Midbrain (tissue), 1 donor: Measurements from ENCODE around the gene LRRC4C.
A peak's percentile ranks its signal among the peaks of the same experiment; 100 is the strongest.

ENCODE experiments used
- DNase-seq: peaks from one replicate; lab custom pipeline; 2025; lab: John Stamatoyannopoulos, UW

LRRC4C gene

DNA sequence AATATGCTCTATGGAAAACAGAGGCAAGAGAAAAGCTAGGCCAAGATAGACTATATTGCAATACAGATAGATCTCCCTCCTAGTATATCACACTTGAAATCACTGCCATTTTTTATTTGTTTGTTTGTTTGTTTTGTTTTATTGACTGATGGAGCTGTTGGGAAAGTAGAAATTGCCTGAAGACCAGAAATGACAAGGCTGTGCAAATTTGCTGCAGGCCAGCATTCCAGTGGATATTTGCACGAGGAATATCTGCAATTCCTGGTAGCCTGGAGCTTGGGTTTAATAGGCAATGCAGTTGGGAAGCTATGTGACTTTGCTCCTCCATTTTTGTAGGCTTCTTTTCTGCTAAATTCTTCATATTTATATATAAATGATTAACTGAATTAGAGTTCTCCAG, 991.7 kb downstream of the LRRC4C start:
- no peak for DNase-seq

DNA sequence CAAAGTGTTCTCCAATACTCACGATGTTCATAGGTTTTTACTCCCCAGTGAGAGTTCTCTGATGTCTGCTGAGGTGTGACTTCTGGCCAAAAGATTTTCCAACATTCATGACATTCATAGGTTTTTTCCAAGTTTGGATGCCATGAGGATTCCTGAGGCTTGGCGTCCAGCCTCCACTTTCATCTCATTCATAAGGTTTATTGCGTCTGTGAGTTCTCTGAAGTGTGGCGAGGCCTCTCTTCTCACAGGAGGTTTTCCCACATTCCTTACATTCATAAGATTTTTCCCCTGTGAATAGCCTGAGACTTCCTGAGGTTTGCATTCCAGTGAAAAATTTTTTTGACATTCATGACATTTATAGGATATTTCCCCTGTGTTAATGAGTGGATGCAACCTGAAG, 1014.1 kb downstream of the LRRC4C start:
- DNase-seq: no peak

GRCh38 chr11:40444151-40444550, 1015.3 kb downstream of the LRRC4C start:
- no peak for DNase-seq

DNA sequence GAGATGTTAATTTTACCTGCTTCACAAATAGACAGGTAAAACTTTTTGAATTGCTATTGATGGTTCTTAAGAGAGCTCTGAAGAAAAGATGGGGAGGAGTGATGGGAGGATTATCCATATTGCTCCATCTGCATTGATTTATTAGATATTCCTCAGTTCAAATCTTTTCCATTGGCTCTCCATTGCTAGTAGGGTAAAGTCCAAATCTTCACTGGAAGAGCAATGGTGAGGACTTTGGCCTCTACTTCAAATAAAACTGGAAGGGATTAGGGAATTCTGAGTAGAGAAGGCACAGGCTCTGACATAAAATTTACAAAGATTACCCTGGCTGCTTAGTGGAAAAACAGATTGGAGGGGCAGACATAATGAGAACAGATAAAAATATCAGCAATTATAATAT, 1024.1 kb downstream of the LRRC4C start:
- DNase-seq: no peak

DNA sequence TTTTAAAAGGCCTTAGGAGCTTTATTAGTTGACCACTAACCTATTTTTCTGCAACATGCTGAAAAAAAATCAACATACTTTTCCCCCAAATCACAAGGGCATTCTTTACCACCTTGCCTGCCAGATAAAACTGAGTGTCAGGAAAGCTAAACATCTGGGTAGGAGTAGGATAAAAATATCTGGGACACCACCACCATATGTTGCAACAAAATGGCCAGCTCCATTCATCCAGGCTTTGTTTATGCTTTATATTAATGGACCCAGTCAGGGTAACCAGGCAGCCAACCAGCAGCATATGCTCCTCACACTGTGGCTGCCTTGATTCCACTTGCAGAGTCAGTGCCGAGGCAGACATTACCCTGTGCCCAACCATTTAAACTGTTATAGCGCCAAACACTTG, 1024.5 kb downstream of the LRRC4C start:
- no peak for DNase-seq

GRCh38 chr11:40432358-40432757, 1027.1 kb downstream of the LRRC4C start:
- DNase-seq: no peak

- DNase-seq: no peak
Observed at GRCh38 chr11:40425168-40425567, 1034.3 kb downstream of the LRRC4C start.

- no peak for DNase-seq
Observed at GRCh38 chr11:40421208-40421981, 1038.1 kb downstream of the LRRC4C start.

- DNase-seq: no peak
Observed at GRCh38 chr11:40417627-40418026, 1041.8 kb downstream of the LRRC4C start.

DNA sequence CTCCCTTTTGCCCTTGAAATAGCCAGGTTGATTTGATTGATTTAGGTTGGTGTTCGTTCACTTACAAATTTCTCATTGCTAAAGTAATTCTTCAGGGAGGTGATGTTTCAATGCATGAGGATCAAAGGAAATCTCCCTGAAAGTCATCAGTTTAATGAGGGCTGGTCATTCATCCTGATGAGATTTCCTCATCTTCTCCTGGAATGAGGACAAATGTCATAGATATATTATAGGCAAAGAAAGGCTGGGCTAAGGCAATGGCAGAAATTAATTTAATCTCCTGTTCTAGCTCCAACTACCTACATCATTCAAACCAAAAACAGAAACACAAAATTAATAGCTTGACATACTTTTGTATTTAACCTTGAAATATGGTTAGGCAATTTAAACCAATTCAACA, 1052.1 kb downstream of the LRRC4C start:
- DNase-seq: no peak

- DNase-seq: no peak
Observed at GRCh38 chr11:40405614-40406013, 1053.8 kb downstream of the LRRC4C start.

- no peak for DNase-seq
Observed at GRCh38 chr11:40403321-40403720, 1056.1 kb downstream of the LRRC4C start.

DNA sequence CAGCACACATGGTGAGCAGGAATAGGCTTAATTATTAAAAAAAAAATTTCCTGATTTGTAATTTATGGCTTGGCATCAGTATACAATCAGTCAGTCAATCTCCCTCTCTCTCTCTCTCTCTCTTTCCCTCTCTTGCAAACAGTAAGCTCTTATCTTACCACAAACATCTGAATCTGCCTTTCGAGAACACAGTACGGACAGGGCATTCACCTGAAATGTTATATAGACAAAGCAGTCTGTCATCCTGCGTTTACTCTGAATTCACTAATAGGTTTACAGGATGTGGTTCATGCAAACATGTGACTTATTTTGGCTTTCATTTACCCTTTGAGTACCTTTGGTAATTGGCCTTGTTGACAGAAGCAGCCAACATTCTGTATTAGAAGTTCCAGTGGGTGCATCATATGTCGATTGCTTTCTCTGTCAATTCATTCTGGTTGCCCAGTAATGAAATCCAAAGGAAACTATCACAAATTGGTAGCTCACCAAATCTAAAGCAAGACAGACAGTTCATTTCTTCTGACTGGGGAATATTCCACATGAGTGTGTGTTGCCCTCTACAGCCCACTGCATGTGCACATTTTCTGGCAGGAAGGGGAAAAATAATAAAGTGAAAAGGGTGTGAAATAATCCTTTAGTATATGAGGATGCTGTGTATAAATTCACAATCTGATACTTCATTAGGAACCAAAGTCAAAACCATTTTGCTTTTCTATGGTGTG, 1058.2 kb downstream of the LRRC4C start:
- DNase-seq: no peak

DNA sequence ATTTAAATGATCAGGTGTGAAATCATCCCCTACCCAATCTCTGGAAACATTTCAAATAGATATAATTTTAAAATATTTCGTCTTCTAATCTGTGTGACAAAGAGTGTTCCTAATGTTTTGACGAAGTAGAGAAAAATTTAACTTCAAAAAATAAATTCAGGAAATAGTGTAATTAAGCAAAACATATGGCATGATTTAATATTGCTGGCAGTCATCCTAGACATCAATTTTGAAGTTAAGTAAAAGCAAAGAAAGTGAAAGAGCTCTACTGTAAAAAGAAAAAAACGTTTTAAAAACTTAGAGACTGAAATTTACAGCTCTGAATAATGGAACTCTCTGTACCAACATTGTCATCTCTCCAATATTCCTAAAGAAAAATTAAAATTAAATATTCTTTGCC, 1062.3 kb downstream of the LRRC4C start:
- no peak for DNase-seq

GRCh38 chr11:40393511-40393910, 1065.9 kb downstream of the LRRC4C start:
- peak; percentile 47 for DNase-seq

- DNase-seq: no peak
Observed at GRCh38 chr11:40391679-40392078, 1067.8 kb downstream of the LRRC4C start.

- no peak for DNase-seq
Observed at GRCh38 chr11:40388097-40388818, 1071.2 kb downstream of the LRRC4C start.

DNA sequence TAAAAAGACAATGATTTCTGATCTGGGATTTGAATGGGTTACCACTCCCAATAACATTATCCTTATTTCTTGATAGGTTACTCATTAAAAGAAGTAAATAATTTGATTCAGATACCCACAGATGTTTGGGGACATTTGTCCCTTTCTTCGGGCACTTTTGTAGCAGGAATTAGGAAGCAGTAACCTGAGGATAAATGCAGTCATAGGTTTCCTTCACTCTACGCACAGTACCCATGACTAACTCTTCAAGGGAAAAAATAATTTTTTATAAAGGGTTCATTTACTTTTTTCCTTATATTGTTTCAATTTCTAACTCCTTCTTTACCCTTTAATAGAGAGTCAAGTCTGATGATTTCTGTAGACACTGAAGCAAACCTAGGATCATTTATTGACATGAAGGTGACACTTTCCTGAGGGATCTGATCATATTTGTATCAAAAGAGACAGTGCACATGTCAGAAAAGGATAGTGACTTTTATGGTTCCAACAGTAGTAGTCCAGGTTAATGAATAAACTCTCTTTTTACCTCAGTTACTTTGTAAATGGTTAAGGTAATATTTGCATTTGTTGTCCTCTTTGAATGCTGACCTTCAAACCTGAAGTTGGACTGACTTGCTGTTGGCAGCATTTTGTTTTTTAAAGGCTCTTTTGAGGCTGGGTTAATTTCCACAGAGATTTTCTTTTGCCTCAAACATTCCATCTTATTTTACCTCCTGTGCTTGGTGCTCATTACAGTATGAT, 1072.0 kb downstream of the LRRC4C start:
- DNase-seq: no peak

- no peak for DNase-seq
Observed at GRCh38 chr11:40384991-40385390, 1074.5 kb downstream of the LRRC4C start.

GRCh38 chr11:40381481-40381880, 1078.0 kb downstream of the LRRC4C start:
- DNase-seq: no peak

DNA sequence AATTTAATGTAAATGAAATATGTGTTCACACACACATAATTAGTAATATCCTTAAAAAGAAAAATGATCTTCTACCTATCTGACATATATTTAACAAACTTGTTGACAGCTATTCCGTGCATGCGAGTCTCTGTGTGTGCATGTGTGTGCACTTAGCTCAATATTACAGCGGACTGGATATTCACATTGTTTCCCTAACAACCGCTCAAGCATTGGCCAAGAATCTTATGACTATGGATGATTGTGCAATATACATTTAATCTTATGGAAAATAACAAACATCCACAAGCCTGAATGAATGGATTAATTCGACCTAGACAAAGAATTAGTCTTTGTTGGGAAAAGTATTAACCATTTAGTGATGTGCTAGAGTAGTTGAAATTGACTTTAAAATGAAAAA, 1078.6 kb downstream of the LRRC4C start:
- no peak for DNase-seq

DNA sequence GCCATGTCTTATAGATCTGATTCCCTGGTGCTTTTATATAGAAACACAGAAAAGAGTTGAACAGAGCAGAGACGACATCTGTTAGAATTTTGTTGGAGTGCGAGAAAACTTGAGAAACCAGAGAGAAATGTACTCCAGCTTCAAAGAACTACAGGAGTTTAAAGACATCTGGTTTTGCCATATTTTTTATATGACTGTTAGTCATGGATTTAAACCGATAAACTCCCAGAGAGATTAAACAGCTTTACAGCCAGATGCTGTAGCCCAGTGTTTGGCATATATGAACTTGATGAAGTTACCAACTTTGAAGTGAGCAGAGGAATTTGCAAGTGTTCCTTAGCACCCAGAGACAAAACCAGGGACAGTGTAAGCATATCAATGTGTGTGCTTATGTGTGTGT, 1083.1 kb downstream of the LRRC4C start:
- no peak for DNase-seq
